Testis (tissue), 3 donors: ENCODE data around the gene CYP51A1. TPM values are rescaled to one million over a fixed set of nuclear protein-coding genes. Genes with fewer than 3 reads are reported as not detected.

Experiments
- DNase-seq: peaks from one replicate; pipeline ENCODE4 v3.0.0-alpha.2; 2019
- H3K27ac ChIP-seq, 2 donors: fragments of 200-600 bp; sonication (generic); one replicate each; pipeline ENCODE4 v1.5.1; 2019
- H3K27me3 ChIP-seq: fragments of 200-600 bp; sonication (generic); one replicate; pipeline ENCODE4 v1.5.1; 2019
- H3K36me3 ChIP-seq: fragments of 200-600 bp; sonication (generic); one replicate; pipeline ENCODE4 v1.5.1; 2017; ENCODE audit warnings: low read depth; ENCODE audit errors: missing control alignments
- H3K4me1 ChIP-seq: fragments of 200-600 bp; sonication (generic); one replicate; pipeline ENCODE4 v1.5.1; 2019
- H3K4me3 ChIP-seq, 2 donors: fragments of 200-600 bp; sonication (generic); one replicate each; pipeline ENCODE4 v1.5.1; 2017 to 2019
- H3K9me3 ChIP-seq: fragments of 200-600 bp; sonication (generic); one replicate; pipeline ENCODE4 v1.5.1; 2017
- CTCF ChIP-seq, 3 experiments: fragments of 450-650 bp in 2 of 3; fragments of 200-600 bp in 1 of 3; sonication (generic) in 1 of 3; IDR thresholded peaks; one replicate each; pipeline ENCODE4 v1.5.1; 2016 to 2019; ENCODE audit warnings: antibody characterized with exemption in 3 of 3, mild to moderate bottlenecking in 2 of 3, moderate library complexity in 1 of 3
- POLR2A ChIP-seq: fragments of 450-650 bp; IDR thresholded peaks from one replicate; pipeline ENCODE4 v1.6.1; 2017; ENCODE audit warnings: antibody characterized with exemption, mild to moderate bottlenecking, moderate library complexity
- WGBS, 2 donors: methylation state at CpG; one replicate each; pipeline ENCODE4 v1.1.5; 2018; 5-methylcytosine and 5-hydroxymethylcytosine counted together
- intact Hi-C: fragments of 100-400 bp; cut with DNase I; formaldehyde crosslinking; loops from one replicate; pipeline ENCODE4 v1.15.1; 2023; ENCODE audit warnings: low total_unique reads
- polyA plus RNA-seq: library from polyadenylated mRNA; stranded (reverse); fragments of 350-450 nt; fragmentation: Illumina TruSeq; extraction: RNeasy Lipid Tissue Mini Kit (QIAGEN cat#74804); gene quantifications from one replicate; pipeline ENCODE4 v1.2.3, GENCODE V29; 2014; ENCODE audit warnings: low read depth, low replicate concordance; ENCODE audit not compliant: insufficient read depth
- total RNA-seq, 2 donors: library from RNA; depleted of rRNA; stranded (reverse); fragments of >200 nt; gene quantifications; one replicate each; pipeline ENCODE4 v1.2.3, GENCODE V29; 2016

The CYP51A1 gene
- total and polyA plus RNA-seq, 3 donors from 2014 or later = 138 to 147 (median 141) TPM

DNA sequence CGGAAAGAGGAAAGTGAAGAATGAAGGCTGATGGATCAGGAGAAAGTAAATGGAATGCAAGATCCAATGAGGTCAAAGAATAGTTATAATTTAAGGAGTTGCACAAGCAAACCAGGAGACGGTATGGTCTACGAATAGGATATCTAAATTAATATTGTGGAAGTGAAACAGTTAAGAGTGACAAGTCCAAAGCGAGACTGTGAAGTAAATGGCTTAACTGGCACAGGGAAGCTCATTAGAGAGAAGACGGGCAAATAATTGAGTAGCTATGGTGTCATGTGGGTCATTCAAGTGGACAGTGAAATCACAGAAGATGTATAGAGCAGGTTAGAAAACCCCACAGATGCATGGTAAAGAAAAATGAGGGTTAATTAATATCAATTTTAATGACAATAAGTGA, 3.2 kb downstream of the CYP51A1 start:
- intact Hi-C loops = no loop called here
- Histone ChIP-seq H3K27me3 (no peaks in the 10 kb centered on the region), H3K36me3 (no peaks in the 10 kb centered on the region), H3K4me1 (peaks cover 15% of the 10 kb centered on the region), H3K9me3 (no peaks in the 10 kb centered on the region), H3K4me3 (no peak overlapping the region), H3K27ac (no peak overlapping the region)
- TF ChIP-seq CTCF (IDR thresholded peaks at IDR 0.05) = no peak
- no peak for TF ChIP-seq POLR2A
- no peak for DNase-seq
- 73 to 88% methylated on average over 5 of the region's 5 CpGs for WGBS, 2 donors

GRCh38 chr7:92121681-92122080, 12.6 kb downstream of the CYP51A1 start:
- H3K27ac ChIP-seq = no peak overlapping the region
- H3K9me3 ChIP-seq = no peaks in the 10 kb centered on the region
- DNase-seq = no peak
- TF ChIP-seq CTCF (IDR thresholded peaks at IDR 0.05) (no peak), POLR2A (no peak)
- intact Hi-C loops = no loop called here
- no peaks in the 10 kb centered on the region for H3K36me3 ChIP-seq
- H3K27me3 ChIP-seq = no peaks in the 10 kb centered on the region
- H3K4me3 ChIP-seq = no peak overlapping the region
- no peaks in the 10 kb centered on the region for H3K4me1 ChIP-seq

- Histone ChIP-seq H3K27me3 (no peaks in the 10 kb centered on the region), H3K36me3 (no peaks in the 10 kb centered on the region), H3K4me1 (no peaks in the 10 kb centered on the region), H3K27ac (no peak overlapping the region), H3K9me3 (no peaks in the 10 kb centered on the region), H3K4me3 (no peak overlapping the region)
- WGBS, 2 donors = 94 to 100% methylated on average over 1 of the region's 1 CpG
- no peak for TF ChIP-seq CTCF (IDR thresholded peaks at IDR 0.05)
- no peak for TF ChIP-seq POLR2A
- no peak for DNase-seq
- intact Hi-C loops = no loop called here
Observed at GRCh38 chr7:92119213-92119759, 15.0 kb downstream of the CYP51A1 start.

DNA sequence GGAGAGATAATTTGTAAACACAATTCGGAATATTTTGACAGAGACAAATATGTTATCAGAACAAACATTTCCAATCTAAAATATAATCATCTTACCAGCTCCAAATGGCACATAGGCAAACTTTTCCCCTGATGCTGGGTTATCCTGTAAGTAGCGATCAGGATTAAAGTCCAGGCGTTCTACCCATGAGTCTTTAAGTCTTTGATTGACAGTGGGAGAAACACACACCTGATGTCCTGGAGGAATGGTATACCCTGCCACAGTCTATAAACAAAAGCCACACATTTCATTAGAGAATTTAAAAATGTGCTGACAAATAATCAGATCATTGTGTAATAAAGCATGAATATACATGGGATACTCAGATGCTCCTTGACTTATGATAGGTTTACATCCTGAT, 17.3 kb downstream of the CYP51A1 start:
- H3K9me3 ChIP-seq = no peaks in the 10 kb centered on the region
- DNase-seq = no peak
- no peaks in the 10 kb centered on the region for H3K36me3 ChIP-seq
- no peak overlapping the region for H3K27ac ChIP-seq
- 92 to 98% methylated on average over 3 of the region's 3 CpGs for WGBS, 2 donors
- intact Hi-C loops = no loop called here
- no peaks in the 10 kb centered on the region for H3K27me3 ChIP-seq
- peaks cover 5% of the 10 kb centered on the region for H3K4me1 ChIP-seq
- TF ChIP-seq CTCF (IDR thresholded peaks at IDR 0.05) = no peak
- no peak for TF ChIP-seq POLR2A
- no peak overlapping the region for H3K4me3 ChIP-seq

GRCh38 chr7:92115821-92116220, 18.5 kb downstream of the CYP51A1 start:
- intact Hi-C loops = no loop called here
- no peak for DNase-seq
- Histone ChIP-seq H3K4me1 (peaks cover 11% of the 10 kb centered on the region), H3K4me3 (no peak overlapping the region), H3K9me3 (no peaks in the 10 kb centered on the region), H3K36me3 (no peaks in the 10 kb centered on the region), H3K27me3 (no peaks in the 10 kb centered on the region), H3K27ac (no peak overlapping the region)
- TF ChIP-seq CTCF (IDR thresholded peaks at IDR 0.05) = no peak
- 88 to 97% methylated on average over 5 of the region's 5 CpGs for WGBS, 2 donors
